ENCODE measurements around the gene OTUD4.
"Not testable (repeated sequence)": the region's sequence is repeated elsewhere in the genome, so short reads cannot be mapped to it uniquely, and the experiment has no call there.

OTUD4 gene

DNA sequence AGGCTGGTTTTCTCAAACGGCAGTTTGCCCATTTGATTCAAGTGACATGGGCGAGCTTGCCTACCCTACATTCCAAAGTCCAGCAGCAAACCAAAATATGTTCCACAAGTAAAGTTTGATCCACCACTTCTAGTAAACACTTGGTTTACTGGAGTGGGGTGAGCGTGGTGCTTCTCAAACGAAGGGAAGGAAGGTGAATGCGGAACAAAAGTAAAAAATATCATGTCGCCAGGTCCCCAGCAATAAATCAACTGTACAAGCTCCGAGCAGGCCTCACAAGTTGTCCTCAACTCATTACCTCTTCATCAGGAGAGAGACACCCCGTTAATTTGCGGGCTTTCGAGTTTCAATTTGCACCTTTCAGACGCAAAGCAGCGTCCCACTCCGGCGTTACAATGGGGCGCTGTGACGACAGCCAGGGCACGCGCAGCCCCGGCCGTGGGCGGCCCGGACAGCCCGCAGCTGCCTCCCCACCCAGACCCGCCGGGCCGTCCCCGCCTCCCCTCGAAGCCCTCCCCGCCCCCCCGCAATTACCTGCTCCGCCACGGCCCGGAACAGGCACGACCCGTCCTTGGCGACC is 1.0 kb downstream of the OTUD4 start:
- peak; percentile 38 for DNase-seq

DNA sequence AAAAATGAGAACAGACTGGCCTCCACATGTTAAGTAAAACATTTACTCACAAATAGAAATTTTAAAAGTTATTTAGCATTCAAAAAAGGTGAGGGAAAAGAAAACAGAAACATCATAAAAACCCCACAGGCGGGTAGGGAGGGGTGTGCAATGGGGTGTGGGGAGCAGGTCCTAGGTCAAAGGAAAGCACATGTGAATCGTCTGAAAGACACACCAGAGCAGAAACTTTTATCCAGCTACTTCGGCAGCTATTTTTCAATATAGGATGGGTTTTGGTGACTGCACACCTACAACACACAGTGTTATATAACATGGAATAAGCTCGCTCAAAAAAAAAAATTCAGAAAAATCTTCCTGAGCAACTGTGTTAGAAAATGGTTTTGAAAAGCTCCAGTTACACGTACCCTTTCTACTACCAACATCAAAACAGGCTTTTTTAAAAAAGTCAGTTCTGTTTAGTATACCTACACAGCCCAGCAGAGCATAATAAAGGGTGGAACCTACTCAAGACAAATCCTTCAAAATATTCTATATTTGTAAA is 1.6 kb downstream of the OTUD4 start:
- no peak for DNase-seq

DNA sequence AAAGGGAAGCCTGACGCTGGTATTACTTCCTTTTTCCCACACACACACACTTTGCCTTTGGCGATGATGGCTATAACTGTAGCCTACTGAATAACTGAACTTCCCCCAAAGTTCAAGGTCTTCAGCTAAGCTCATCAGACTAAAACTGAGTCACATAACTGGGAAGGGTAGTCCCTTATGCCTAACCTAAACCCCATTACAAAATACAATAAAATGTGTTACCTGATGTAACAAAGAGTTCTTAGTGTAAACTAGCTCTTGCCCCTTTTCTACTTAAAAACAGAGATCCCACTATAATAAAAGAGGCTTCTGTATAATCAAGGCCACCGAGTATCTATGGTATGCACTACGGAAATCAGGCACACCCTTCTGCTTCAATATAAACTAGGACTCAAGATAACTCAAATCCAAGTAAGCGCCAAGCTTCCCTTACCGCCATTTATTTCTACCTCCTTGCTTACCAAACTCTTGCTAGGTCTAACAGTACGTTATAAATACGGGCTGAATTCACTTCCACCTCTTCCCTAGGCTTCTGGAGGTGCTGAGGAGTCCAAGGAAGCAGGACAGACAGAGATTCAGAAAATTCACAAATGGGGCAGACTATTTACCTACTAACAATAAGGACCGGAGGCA is 2.4 kb downstream of the OTUD4 start:
- no peak for DNase-seq

DNA sequence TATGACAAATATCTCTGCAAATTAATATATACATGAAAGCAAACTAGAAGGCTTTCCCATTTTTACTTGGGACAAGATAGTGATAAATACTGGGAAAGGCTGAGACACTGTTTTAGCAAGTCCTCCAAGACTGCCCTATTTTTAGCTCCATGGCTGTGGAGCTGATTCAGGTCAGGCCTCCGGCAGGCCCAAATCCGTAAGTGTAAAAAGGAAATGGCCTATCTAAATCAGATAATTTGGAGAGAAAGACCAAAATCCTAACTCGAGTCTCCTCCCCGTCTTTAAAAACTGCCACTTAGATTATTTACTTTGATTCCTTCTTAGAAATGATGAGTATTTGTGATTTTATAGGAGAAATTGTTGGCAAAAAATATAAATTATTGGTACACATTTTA is 2.9 kb downstream of the OTUD4 start:
- DNase-seq: no peak

DNA sequence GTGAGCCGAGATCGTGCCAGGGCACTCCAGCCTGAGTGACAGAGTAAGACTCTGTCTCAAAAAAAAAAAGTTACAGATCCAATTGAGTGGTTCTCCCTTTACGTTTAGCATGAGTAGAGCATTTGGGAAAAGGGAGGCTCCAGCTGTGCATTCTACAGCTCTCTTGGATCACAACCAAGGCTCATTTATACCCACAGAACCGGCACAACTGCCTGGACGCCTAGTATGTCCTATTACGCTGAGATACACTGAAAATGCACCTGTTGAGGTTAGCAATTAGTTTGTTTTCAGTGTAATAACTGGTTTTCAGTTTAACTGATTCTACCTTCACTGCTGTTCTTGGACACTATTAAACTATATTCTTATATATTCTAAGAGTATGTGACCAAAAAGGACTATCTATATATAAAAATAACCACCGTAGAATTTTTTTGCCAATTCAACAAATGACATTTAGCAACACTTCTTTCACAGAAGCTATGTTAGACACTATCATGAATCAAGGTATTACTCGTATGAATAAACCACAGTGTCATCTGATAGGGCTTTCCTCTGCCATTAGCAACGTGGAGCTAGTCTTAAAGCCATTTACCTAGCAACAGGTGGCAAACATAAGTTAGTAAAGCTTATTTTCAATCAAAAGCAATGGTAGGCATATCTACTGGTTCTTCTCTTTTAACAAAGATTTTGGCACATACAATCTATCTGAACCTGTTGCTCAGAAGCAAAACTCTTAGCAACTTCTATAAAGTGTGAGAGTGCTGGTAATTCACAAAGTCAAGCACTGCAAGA is 3.6 kb downstream of the OTUD4 start:
- DNase-seq: no peak

DNA sequence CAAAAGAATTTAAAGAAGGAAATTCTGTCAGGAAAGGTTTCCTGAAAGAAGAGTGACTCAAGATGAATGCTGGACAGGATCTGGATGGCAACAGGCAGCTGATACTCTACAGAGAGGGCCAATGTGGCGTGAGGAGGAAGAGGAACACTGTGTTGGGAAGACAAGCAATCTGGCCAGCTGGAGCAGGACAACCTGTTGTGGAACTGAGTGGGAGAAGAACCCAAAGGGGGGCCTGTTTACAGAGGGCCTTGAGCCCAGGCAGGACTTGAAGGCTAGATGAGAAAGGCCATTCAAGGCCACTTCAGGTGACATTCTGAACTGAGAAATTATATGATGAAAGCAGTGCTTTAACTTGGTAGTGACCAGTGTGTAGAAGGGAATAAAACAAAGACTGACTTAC is 8.5 kb downstream of the OTUD4 start:
- no peak for DNase-seq

DNA sequence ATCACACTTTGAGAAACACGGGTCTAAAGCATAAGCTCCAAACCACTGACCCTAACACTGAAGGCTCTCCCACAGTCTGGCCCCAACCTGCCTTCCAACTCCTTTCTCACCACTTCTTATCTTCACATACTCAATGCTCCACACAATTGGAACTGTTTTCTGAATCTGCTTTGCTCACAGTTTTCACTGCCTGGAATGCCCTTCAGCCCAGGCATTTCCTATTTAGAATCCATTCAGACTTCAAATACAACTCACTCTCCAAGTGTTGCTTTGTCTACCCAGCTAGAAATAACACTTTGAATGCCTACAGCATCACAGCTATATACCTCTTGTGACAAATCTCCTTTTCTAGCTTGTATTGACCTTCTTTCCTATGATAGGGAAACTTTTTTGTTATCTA is 10.2 kb downstream of the OTUD4 start:
- DNase-seq: no peak

DNA sequence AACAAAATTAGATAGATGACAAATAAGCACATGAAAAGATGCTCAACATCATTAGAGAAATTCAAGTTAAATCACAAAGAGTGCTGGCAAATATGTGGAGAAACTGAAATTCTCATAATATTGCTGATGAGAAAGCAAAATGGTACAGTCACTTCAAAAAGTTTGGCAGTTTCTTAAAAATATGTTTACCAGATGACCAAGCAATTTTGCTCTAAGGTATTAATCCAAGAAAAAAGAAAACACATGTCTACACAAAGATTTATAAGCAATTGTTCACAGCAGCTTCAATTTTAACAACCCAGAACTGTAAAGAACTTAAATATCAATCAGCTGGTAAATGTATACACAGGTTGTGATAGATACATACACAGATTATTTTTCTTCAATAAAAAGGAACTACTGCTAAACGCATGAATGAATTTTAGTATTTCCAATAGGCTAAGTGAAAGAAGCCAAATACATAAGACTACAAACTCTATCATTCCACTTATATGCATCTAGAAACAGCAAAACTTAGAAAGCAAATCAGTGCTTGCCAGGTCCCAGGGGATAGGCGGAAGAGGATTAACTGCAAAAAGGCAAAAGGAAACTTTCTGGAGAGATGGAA is 11.7 kb downstream of the OTUD4 start:
- DNase-seq: no peak

DNA sequence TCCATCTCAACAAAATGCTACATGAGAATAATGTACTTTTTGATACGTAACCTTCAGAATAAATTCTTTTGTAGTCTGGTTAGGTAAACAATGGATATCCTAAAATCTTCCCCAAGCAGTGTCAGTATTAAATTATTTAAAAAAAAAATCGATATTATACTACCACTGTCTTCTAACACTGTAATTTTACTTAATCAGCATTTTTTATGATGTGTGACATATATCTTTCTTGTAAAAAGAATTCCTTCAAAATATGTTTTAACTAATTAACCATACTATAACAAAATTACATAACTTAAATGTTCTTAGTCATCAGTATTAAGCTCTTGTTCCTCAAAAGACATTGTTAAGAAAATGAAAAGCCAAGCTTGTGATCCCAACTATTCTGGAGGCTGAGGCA is 12.5 kb downstream of the OTUD4 start:
- DNase-seq: no peak

DNA sequence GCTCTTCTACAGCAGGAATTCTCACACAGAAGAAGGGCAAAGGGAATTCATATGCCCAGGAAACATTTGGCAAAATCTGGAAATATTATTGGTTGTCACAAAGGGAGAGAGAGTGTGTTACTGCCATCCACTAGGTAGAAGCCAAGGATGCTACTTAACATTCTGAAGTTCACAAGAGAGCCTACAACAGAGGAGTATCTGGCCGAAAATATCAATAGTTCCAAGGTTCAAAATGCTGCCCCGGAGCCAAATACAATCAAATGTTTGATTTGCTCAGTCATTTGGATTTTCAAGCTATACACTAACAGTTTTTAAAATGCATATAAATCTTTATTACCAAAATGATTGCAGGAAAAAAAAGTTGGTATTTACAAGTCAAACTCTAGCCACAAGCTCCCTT is 18.8 kb downstream of the OTUD4 start:
- DNase-seq: no peak

DNA sequence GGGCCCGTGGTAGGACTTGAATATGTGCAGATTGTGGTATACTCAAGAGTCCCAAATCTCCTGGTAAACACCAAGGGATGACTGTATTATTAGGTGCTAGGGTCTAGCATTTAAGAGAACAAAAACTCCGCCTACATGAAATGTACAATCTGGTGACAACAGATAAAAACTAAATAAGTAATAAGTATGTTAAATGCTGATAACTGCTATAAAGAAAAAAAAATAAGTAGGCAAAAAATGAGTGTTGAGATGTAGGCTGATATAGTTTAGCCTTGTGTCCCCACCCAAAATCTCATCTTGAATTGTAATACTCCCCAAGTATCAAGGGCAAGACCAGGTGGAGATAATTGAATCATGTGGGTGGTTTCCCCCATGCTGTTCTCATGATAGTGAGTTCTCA is 23.4 kb downstream of the OTUD4 start:
- DNase-seq: no peak

DNA sequence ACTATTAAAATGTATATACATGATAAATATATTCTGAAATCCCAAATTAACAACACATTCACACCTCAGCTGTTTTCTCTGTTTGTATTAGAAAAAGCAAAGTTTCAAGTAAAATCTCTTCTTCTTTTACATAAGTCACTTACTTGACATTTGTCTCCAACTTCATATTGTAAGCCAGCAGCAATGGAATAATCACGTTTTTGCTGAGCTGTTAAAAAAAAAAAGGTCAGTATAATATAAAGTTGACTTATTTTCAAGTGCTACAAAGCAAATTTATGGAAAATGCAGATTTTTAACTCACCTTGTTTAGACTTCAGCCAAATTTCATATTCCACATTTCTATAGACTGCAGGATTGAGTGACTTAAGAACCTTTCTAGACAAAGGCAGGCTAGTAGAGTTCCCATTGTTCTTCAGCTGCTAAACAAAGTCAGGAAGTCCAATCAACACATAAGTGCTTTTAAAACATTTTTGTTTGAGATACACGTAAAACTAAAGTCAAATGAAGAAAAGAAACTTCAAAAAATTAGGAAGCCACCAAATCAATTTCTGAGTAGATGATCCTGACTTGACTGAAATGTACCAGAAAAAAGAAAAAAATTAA is 25.0 kb downstream of the OTUD4 start:
- DNase-seq: no peak

DNA sequence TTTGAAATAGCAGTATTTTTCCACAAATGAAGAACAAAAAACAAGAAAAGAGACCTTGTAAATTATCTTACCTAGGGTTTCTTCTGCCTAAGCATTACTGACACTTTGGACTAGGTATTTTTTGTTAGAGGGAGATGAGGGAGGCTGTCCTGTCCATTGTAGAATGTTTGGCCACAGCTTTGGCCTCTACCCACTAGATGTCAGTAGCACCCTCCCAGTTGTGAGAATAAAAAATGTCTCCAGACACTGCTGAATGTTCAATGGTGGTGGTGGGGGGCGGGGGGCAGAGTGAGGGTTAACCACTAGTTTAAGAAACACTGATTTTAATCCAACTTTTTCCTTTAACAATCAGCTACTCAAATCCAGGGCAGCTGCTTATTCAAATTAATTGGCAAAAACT is 25.8 kb downstream of the OTUD4 start:
- DNase-seq: peak; percentile 35

DNA sequence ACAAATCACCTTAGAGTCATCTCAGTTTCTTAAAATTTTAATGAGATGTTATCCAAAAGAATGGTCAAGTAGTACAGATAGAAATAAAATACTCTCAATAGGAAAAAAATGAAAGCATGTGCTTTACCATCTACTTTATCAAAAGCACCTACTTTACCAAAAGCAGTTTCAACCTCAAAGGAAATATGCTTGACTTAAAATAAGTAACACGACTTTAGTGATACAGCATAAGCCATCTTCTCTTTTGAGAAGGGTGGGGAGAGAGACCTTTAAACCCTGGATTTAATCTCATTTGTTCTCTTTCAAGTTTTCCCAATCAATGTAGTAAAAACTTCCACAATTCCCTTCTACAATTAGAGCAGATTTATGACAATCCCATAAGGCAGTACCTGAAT is 26.5 kb downstream of the OTUD4 start:
- no peak for DNase-seq

DNA sequence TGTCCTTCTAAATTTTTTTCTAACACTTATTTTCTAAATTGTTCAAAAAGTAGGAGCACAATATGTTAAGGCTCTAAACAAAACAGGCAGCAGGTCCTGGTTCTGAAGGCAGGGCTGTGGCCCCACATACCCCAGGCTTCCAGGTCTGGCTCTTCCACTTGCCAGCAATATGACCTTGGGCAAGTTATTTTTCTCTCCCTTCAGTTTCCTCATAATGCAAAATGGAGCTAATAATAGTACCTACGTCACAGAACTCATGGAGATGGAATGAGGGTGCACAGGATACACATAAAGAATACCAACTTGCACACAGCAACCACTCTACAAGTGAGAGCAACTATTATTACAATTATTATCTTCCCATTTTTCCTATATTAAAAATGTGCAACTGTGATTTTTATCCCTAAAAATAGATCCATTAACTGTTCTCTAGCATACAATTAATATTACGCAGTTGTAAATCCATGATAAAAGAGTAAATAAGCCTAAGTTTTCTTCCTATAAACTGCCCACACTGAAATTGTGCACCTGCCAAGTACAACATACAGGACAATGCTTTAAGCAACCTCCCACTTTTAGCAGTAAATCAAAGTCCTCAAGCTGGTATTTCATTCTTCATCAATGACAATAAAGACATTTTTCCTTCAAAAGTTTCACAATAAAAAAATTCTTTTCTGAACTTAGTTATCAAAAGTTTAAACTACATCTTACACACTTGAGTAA is 27.0 kb downstream of the OTUD4 start:
- no peak for DNase-seq

DNA sequence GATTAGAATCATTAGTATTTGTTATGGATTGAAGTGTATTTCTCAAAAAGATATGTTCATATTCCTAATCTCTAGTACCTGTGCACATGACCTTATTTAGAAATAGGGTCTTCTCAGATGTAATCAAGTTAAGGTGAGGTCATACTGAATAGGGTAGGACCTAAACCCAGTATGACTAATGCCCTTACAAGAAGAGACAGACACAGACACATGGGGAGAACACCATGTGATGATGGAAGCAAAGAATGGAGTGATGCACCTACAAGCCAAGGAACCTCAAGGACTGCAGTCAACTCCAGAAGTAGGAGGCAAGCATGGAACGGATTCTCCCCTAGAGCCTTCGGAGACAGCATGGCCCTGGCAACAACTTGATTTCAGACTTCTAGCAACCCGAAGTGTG is 31.4 kb downstream of the OTUD4 start:
- DNase-seq: no peak

DNA sequence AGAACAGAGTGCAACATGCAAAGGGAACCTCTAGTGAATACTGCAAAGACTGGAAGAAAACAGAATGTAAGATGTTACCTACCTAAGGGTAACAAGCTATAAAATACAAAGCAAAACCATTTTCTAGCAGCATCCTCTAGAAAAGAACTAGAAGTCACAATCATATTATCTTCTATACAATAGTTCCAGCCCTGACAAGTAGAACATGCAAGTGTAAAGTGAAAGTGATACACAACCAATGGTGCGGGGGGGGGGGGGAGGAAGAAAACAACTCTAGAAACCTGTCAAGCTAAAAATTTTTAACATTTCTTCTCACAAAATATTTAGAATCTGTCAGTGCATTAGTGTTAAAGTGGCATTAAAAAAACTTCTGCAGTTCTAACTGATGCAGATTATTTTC is 44.2 kb downstream of the OTUD4 start:
- DNase-seq: not testable (repeated sequence)

DNA sequence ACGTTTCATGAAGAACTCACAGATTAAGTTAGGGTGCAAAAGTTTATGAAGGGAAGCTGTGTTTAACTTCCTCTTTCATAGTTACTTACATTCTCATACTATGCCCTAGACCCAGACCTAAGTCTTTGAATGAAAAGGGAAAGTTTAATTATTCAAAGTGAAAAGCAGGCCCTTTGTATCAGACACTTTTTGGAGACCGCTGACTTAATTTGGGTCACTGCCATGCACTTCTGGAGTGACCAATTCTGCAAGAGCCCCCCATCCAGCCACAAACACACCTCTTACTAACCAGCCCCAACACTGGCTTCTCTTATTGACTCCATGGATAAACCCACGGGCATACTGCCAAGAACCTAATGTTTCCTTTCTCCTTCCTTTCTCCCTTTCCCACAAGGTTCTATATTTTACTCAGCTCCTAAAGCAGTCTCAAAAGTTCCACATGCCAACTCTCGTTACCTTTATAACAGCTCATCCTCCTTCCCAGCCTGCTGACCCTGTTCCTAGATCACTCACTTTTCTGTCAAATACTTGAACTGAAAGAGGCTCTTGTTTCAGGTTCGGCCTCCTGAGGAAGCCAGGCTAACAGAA is 47.8 kb downstream of the OTUD4 start:
- DNase-seq: peak; percentile 6

DNA sequence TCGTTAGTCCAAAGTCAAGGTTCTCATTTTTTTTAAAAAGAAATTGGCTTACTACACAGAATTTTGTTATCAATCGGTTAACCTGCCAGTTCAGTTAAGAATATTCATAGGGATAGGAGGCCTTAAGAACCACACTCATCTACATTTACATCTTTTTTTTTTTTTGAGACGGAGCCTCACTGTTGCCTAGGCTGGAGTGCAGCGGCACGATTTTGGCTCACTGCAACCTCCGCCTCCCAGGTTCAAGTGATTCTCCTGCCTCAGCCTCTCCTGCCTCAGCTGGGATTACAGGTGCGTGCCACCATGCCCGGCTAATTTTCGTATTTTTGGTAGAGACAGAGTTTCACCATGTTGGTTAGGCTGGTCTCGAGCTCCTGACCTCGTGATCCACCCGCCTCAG is 48.5 kb downstream of the OTUD4 start:
- DNase-seq: no peak

DNA sequence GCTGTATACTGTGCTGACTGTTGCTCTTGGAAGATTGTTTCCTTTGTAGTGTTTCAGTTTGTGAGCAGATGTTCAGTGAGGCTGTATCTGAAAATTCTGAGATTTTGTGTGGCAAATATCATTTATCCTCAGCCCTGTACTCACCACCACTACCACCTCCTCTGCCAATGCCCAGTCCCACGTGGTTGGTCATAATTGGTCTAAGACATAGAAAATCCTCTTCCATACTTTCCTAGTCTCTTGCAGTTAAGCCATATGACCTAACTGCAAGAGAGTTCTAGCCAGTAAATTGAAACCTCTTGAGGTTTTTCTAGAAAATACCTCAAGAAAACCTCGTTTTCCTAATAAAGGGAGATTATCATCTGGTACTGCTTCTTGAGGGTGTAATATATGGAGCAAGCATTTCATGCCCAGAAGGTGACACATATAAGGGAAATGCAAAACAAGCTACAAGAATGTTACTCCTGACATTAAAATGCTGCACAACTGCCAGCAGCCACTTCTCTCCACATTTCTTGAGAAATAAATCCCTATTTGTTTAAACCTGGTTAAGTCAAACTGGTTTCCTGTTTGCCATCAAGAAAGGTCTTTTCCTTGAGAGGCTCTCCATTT is 49.5 kb downstream of the OTUD4 start:
- peak; percentile 90 for DNase-seq

DNA sequence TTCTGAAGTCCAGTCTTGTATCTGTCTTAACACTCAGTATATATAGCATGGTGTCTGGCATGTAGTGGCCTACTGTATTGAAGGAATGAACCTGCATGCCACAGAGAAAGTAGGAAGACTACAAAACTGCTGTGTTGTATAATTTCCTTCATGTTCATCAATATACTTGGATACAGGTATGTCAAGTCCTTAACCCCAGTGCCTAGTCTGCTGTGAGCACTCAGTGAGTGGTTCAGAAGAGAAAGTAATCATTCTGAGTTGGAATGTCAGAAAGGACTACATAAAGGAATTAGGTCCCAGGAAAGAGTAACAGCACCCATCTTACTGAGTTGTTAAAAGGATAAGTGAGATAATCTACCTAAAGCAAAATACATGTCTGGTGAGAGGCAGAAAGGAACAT is 50.3 kb downstream of the OTUD4 start:
- no peak for DNase-seq

DNA sequence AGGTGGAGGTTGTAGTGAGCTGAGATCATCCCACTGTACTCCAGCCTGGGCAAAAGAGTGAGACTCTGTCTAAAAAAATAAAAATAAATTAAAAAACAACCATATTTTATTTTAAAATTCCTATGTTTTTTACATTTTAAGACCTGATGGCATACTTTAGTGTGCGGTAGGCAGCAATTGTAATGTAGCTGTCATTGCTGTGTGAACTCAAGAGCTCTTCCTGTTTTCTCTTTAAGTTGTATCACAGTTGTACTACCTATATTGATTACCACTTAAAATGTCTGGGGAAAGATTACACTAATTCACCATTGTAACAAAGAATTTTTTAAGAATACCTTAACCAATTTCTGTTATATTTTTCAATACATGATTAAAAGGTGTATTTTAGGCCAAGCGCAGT is 55.0 kb downstream of the OTUD4 start:
- DNase-seq: no peak
